Osteocyte (in vitro differentiated cells): Measurements from ENCODE around the gene SLC13A4. TPM values are rescaled to one million over a fixed set of nuclear protein-coding genes. Genes with fewer than 3 reads are reported as not detected.
A peak's percentile ranks its signal among the peaks of the same experiment; 100 is the strongest.

Experiments used
- DNase-seq: peaks from one replicate; pipeline ENCODE4 v3.0.0; 2021; ENCODE audit warnings: mixed read lengths; ENCODE audit not compliant: unreplicated experiment; ENCODE audit errors: extremely low spot score
- H3K27ac Mint-ChIP-seq: one replicate; pipeline ENCODE4 v1.8.0; 2021; ENCODE audit warnings: mild to moderate bottlenecking, mixed read lengths; ENCODE audit not compliant: unreplicated experiment
- H3K27me3 Mint-ChIP-seq: one replicate; pipeline ENCODE4 v1.8.0; 2021; ENCODE audit warnings: mixed read lengths; ENCODE audit not compliant: unreplicated experiment
- H3K36me3 Mint-ChIP-seq: one replicate; pipeline ENCODE4 v1.8.0; 2021; ENCODE audit warnings: mixed read lengths; ENCODE audit not compliant: unreplicated experiment
- H3K4me1 Mint-ChIP-seq: one replicate; pipeline ENCODE4 v1.8.0; 2021; ENCODE audit warnings: mixed read lengths; ENCODE audit not compliant: unreplicated experiment
- H3K4me3 Mint-ChIP-seq: one replicate; pipeline ENCODE4 v1.8.0; 2021; ENCODE audit warnings: mild to moderate bottlenecking, moderate library complexity, mixed read lengths; ENCODE audit not compliant: unreplicated experiment
- H3K9me3 Mint-ChIP-seq: one replicate; pipeline ENCODE4 v1.8.0; 2021; ENCODE audit warnings: mixed read lengths; ENCODE audit not compliant: unreplicated experiment
- CTCF ChIP-seq: fragments of 200-600 bp; sonication (generic); IDR thresholded peaks from 2 replicates; pipeline ENCODE4 v1.5.0; 2021; ENCODE audit warnings: antibody characterized with exemption, mild to moderate bottlenecking, moderate library complexity
- total RNA-seq: library from RNA; stranded (reverse); gene quantifications from 2 replicates; pipeline ENCODE4 v1.2.1, GENCODE V29; 2021

The SLC13A4 gene
- total RNA-seq, 1 donor from 2014 or later = 0.81 TPM

GRCh38 chr7:135715673-135716072, 12.3 kb downstream of the SLC13A4 start:
- TF ChIP-seq CTCF = no peak
- Mint-ChIP-seq H3K27me3 (no peaks in the 10 kb centered on the region), H3K9me3 (no peaks in the 10 kb centered on the region), H3K27ac (no peak overlapping the region), H3K4me1 (peaks cover 39% of the 10 kb centered on the region), H3K4me3 (no peak overlapping the region), H3K36me3 (no peaks in the 10 kb centered on the region)
- no peak for DNase-seq

GRCh38 chr7:135715055-135715522, 12.9 kb downstream of the SLC13A4 start:
- Mint-ChIP-seq H3K27me3 (no peaks in the 10 kb centered on the region), H3K4me3 (no peak overlapping the region), H3K4me1 (peaks cover 39% of the 10 kb centered on the region), H3K36me3 (no peaks in the 10 kb centered on the region), H3K27ac (no peak overlapping the region), H3K9me3 (no peaks in the 10 kb centered on the region)
- no peak for DNase-seq
- TF ChIP-seq CTCF = no peak

DNA sequence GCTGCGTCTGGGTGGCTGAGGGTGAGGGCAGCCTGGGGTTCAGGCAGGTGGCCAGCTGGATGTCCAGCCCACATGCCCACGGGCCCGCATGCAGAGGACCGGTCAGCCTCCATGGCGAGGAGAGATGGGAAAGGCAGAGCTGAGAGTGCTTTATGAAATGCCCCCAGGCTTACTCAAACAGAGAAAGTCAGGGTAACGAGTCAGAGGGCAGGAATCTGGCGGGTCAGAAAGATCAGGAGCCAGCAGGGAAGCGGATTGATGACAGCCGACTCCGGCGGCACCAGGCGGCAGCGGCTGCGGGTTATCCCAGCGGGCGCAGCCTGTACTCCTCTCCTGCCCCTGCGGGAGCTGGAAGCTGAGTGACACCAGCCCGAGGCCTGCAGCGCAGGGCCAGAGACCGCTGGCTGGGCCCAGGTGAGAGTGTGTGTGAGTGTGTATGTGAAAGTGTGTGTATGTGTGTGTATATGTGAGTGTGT, 13.4 kb downstream of the SLC13A4 start:
- H3K9me3 Mint-ChIP-seq = no peaks in the 10 kb centered on the region

GRCh38 chr7:135713836-135714470, 14.0 kb downstream of the SLC13A4 start:
- H3K4me3 Mint-ChIP-seq = peak overlapping the region; percentile 15
- H3K4me1 Mint-ChIP-seq = peaks cover 31% of the 10 kb centered on the region
- no peaks in the 10 kb centered on the region for H3K27me3 Mint-ChIP-seq
- H3K9me3 Mint-ChIP-seq = no peaks in the 10 kb centered on the region
- TF ChIP-seq CTCF = no peak
- H3K36me3 Mint-ChIP-seq = no peaks in the 10 kb centered on the region
- no peak overlapping the region for H3K27ac Mint-ChIP-seq
- DNase-seq = no peak

More for the DNA sequence above, 13.4 kb downstream of the SLC13A4 start:
- Mint-ChIP-seq H3K27me3 (no peaks in the 10 kb centered on the region), H3K4me1 (peaks cover 35% of the 10 kb centered on the region), H3K36me3 (no peaks in the 10 kb centered on the region), H3K27ac (no peak overlapping the region), H3K4me3 (no peak overlapping the region)
- no peak for DNase-seq
- no peak for TF ChIP-seq CTCF

DNA sequence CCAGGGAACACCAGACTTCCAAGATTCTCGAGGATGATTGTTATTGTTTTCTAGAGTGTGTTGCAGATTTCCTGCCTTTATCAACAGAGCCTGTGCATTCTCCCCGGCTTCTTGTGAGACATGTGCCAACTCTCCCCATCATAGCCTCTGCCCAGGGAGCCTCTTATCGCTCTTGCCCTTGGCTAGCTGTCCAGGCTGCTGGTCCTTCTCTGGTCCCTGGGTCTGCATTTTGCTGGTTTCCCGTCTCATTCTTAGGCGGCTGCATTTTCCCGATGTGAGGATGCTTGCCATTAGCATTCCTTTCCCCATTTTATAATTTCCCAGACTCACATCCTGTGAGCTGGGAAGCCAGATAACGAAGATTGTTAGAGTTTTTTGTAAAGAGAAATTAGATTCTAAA, 15.2 kb downstream of the SLC13A4 start:
- Mint-ChIP-seq H3K9me3 (no peaks in the 10 kb centered on the region), H3K36me3 (no peaks in the 10 kb centered on the region), H3K4me3 (no peak overlapping the region), H3K27me3 (no peaks in the 10 kb centered on the region), H3K27ac (peak overlapping the region; percentile 32), H3K4me1 (peaks cover 29% of the 10 kb centered on the region)
- no peak for TF ChIP-seq CTCF
- no peak for DNase-seq
